HUDEP-2 (cell line): ENCODE measurements around the gene CRADD.
A peak's percentile ranks its signal among the peaks of the same experiment; 100 is the strongest.

ENCODE experiments used
- DNase-seq, 76 experiments: peaks; one replicate each; lab custom pipeline; 2025; ENCODE audit not compliant: unreplicated experiment in 76 of 76; lab: John Stamatoyannopoulos, UW

CRADD gene

DNA sequence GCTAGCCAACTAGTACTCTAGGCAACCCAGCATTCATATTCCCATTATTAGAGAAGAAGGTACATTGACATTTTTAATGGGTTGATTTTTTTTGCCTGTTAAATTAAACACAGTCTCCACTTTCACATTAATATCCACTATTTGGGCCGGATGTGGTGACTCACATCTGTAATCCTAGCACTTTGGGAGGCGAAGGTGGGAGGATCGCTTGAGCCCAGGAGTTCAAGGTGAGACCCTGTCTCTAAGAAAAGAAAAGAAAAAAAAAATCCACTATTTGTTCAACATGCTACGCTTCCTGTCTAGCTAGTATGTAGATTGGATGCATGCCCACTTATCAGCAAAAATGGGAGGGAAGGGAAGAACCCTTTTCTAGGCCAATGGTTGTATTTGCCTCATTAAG is 7.1 kb upstream of the CRADD start:
- no peak for DNase-seq

DNA sequence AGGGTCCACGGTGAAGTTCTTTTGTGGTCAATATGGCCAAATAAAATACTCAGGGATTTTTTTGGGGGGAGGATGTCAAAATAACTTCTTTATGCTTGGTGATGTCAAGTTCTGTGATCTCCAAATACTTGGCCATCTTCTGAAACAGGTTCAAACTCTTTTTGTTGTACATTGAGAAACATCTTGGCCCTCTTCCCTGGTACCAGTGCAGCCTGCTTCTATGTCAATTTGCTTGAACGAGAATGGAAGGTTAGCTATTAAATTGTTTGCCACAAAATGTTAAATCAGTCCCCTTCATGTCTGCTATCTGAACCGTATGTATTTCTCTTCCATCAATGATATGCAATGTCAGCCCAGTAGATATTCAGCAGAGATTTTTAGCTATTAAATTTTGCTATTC is 6.1 kb upstream of the CRADD start:
- DNase-seq = no peak

DNA sequence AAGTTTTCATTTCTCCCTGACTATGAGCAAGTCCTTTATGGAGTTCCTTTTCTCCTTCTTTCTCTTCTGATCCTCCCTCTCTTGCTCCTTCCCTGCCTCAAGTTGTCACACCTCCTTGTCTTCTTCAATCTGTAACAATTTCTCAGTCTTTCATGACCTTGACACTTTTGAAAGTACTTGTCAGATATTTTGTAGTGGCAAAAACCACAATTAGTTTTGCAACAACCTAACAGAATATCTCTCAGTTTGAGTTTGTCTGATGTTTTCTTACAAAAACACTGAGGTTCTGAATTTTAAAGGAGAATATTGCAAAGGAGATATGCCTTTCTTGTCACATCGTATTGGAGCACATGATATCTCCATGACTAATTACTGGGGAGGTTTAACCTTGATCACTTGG is 4.1 kb upstream of the CRADD start:
- no peak for DNase-seq

DNA sequence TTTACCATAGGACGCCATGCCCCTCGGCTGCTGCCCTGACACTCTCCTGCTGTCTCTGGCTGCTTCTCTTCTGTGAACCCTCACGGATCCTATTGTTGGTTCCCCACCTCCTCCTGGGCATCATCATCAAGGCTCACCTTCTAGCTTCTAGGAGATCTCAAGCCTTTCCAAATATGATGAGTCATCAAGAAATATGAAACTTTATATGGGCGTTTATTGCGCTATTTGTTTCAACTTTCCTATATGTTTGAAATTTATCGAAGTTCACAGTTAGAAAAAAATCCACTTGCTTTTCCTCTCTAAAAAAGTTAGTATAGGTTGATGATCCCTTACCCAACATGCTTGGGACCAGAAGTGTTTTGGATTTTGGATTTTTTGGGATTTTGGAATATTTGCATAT is 2.8 kb upstream of the CRADD start:
- no peak for DNase-seq

DNA sequence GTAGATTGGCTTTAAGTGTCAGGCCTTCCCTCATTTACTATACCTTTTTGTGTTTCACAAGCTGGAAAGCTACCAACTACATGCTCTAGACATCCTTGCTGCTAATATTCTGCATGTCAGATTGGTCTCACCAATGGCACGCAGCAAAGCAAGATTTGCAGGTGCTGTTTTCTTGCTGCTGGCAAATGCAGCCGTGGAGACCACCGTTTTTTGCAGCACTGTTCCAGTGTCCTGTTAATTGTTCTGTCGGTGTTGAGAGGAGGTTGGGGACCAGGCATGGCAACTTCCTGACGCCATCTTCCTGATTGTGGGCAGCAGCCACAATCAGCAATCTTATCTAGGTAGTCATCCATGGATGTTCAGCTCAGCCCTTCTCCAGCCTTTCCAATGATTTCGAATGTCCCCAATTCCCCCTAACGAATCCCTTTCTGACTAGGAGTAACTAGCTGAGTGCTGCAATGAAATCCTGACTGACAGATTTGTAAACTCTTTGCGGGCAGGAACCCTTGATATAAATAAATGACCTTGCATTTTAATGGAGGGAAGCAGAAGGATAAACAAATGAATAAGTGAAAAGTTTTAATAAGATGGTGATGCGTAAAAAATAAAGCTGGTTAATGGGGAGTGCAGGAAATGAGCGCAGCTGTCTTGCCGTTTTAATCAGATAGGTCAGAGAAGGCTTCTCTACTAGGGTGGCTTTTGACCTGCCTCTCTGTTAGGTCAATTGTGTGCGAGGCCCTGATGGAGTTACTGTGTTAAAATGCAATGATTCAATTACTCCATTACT is 574 bp upstream of the CRADD start:
- no peak for DNase-seq

DNA sequence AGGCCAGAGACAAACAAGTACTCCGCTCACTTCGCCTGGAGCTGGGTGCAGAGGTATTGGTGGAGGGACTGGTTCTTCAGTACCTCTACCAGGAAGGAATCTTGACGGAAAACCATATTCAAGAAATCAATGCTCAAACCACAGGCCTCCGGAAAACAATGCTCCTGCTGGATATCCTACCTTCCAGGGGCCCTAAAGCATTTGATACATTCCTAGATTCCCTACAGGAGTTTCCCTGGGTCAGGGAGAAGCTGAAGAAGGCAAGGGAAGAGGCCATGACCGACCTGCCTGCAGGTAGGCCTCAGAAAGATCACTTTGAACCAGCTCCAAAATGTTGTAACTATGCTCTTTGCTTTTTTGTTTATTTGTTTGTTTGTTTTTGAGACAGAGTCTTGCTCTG is 1.6 kb downstream of the CRADD start:
- DNase-seq = no peak

DNA sequence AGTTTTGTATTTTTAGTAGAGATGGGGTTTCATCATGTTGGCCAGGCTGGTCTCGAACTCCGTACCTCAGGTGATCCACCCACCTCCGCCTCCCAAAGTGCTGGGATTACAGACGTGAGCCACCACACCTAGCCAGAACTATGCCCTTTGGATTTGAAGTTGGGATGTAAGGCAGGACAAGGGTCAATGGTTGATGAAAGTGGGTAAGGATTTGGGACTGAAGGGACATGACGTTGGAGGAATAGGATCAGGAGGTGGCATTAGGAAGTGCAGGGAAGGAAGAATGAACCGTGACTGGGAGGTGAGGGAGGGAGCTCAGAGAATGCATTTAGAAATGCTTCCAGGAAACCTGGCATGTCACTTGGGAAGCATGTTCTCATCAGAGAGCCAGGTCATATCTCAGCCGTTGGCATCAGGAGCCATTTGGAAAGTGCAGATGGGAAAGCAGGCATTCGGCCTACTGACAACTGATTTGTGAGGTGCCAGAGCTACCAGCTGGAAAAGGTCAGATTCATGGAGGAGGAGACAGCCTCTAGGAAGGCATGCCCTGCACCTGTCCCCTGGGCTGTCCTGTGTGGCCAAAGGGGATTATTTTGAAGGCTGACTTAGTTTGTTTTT is 2.2 kb downstream of the CRADD start:
- DNase-seq = peak in 1 of 76 experiments; percentile 7

DNA sequence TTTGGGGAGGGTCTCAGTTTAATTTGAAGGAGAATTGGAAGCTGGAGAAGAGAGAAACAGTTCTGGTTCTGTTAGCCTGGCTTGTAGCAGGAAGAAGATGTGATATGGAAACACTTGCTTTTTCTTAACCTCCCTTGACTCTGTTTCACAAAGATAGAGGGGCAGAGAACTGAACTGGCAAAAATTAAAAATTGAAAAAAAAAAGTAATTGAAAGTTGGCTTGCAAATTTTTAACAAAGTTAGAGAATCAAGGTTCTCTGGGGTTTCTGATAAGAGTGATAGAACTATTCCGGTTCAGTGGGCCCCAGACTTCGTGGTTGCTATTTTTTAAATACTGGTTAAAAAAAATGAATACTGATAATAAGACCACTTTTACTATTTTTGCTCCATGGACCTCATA is 2.8 kb downstream of the CRADD start:
- peak in 2 of 76 experiments; percentile 6 to 15 for DNase-seq

DNA sequence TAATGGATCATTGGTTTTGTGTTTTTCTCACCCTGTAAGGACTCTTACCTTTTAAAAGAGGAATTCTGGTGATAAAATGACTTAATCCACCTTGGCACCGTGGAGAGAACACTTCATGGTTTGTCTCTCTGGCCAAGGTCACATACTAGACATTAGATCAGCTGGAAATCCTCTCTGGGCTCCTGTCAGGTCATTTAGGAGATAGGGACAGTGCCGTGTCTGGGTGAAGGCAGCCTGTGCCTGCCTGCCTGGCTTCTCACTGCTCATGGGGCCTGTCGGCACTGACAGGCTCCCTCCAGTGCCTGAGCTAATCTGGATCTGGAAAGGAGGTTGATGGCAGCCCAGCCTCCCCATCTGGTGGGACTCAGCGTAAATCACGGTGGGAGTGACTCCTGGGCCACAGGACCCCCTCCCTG is 5.7 kb downstream of the CRADD start:
- DNase-seq = no peak

DNA sequence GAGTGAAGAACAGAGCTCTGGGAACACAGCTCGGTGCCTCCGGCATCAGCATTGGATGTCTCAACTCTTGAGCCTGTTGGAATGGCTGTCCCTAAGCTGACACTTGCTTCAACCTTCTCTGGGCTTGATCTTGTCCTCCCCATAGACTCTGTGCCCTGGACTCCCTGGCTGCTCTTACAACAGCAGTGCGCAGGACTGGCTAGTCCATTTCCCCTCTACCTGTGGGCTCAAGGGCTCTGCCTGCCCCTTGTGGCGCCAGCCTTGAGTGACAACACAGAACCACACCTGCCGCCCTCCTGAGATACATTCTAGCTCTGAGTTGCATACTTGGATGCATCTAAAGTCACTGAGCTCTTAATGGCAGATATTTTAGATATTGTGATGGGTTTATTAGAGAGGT is 6.2 kb downstream of the CRADD start:
- no peak for DNase-seq

DNA sequence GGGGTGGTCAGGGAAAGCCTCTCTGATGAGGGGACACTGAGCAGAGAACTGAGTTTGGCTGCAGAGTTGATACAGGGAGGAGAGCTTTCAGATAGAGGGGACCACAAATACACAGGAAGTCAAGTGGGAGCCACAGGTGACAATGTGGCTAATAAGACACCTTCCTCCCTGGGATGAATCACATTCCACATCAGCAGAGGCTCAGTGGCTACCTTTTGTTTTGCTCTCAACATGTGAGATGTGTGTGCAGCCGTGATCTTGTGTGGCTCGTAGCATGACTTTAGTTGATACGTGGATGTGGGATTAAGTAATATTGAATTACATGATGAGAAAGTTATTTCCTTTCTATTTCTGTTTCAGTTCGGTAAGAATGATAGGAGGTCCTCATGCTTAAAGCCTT is 7.5 kb downstream of the CRADD start:
- DNase-seq = no peak

DNA sequence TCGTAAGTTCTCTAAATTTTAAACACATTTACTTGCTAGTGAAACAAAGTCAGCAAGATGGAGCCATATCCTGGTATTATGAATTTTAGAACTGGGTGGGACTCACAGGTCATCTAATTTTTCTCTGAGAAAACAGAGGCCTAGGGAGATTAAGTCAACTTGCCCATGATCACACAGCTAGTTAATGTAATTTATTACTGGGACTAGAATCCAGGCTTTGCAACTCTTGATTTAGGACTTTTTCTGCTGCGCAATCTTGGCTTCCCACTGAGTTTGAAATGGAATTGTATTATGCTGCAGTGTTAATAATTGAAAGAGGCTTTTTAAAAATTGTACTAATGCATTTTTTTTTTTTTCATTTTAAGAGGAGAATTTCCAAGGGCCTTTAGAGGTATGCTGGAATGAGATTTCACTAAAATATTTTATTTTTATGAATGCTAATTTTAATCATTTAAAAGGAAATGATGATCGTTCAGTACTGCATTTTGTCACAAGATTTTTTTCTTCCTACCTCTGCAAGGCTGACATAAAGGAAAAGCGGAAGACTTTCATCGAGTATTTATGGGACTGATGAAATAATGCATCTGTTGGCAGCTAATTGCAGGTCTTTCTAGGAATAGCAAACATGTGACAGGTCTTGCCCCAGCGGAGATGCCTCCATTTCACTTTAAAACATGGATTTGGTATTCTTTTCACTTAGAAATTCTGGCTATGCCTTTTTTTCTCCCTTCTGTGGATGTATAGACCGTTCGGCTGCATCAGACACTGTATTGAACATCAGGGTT is 9.6 kb downstream of the CRADD start:
- DNase-seq = no peak

DNA sequence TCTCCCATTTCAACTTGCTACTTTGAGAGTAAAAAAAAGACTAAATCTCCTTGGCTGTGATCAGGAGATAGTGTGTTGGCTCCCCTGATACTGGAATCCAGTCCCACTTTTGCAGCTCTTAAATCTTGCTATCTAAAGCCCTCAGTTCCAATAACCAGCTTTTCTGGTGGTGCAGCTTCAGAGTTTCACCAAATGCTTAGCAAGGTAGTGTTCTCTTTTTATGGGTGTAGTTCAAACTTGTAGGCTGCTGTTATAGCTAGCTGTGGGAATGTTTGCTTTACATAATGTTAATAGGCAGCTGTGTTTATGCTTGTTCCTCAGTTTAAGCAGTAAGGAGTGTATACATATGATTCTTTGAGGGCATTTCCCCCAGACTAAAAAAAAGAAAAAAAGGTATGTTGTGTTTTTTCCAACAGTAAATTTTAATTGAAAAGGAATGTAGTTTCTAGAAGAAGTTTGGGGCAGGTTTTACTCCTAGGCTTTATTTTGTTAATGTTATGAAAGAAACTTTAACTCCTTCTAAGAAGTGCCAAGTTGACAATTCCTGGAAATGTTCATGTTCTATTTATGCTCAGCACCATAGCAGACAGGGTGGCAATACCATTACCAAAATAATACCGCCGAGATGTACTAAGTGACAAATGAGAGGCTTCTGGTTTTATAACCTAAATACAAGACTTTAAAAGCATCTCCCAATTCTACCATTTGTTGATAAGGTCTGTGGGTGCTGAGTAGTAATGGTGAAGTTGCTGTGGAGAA is 12.1 kb downstream of the CRADD start:
- peak in 2 of 76 experiments; percentile 2 to 9 for DNase-seq

DNA sequence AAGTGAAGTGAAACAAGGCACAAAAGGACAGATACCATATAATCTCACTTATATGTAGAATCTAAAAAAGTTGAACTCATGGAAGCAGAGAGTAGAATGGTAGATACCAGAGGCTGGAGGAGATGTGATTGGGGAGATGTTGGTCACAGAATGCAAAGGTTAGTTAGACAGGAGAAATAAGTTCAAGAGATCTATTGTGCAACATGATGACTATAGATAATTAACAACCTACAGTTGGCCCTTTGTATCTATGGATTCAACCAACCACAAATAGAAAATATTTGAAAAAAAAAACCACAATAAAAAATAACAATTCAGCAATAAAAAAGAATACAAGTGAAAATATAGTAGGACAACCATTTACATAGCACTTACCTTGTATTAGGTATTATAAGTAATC is 19.3 kb downstream of the CRADD start:
- DNase-seq = no peak

DNA sequence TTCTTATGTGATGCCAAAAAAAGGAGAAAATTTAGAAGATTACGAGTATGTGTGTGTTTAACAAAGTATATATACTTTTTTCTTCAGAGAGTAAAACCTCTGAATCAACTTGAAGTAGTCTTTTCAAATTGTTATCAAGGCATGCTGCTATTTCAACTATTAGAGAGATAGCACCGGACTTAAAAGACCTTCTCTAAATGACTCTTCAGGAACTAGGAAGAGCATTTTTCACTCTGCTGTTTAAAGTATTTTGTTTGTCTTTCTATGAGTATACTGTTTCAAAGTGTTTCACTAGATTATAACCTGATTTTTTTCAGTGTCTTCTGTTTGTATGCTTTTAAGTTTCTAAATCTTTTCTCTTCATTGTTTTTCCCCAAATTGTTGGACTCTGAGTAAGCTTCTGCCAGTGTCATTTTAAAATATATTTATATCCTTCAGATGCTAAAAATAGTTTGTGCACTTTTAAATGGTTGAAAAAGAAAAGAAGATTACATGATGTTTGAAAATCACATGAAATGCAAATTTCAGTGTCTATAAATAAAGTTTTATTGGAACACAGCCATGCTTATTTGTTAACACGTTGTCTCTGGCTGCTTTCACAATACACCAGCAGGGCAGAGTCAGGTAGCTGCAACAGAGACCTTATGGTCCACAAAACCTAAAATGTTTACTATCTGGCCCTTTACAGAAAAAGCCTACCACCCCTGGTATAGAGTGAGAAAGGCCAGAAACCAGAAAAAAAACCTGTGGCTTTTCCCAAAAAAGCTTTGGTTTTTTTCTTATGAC is 21.3 kb downstream of the CRADD start:
- no peak for DNase-seq

DNA sequence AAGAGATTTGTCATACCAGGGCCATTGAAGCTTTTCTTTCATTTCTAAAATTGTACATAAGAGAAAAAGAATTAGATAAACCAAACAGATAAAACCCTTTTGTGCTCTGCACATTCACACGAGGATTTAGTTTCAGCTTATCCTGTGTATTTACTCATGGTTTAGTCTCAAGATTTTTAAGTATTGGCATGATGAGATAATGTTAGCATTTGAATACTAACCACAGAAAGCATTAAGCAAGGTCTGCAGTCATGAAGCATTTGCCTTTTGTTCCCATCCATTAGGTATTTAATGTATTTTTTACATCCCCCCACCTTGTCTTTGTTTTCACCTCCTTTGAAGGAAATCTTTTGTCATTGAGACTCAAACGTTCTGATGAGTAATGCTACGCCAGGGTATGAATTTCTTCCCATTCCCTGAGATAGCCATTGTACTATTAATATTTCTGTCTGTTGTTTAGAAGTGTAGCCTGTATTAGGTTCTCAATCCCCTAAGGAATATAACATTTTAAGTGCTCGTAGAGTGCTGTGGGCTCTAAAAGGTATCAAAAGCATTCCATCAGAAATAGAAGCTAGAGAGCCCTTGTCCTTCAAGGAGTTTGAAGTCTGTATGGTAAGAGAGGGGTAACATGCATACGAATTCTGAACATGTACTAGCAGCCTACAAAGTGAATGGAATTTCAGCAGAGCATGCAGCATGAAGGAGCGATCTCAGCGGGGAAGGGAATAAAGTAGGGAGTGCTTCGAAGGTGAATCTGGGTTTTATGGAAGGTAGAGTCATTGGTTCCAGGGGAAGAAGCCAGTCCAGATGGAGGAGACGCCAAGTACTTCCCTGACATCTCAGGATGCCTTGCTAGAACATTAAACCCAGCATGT is 22.3 kb downstream of the CRADD start:
- DNase-seq = no peak

DNA sequence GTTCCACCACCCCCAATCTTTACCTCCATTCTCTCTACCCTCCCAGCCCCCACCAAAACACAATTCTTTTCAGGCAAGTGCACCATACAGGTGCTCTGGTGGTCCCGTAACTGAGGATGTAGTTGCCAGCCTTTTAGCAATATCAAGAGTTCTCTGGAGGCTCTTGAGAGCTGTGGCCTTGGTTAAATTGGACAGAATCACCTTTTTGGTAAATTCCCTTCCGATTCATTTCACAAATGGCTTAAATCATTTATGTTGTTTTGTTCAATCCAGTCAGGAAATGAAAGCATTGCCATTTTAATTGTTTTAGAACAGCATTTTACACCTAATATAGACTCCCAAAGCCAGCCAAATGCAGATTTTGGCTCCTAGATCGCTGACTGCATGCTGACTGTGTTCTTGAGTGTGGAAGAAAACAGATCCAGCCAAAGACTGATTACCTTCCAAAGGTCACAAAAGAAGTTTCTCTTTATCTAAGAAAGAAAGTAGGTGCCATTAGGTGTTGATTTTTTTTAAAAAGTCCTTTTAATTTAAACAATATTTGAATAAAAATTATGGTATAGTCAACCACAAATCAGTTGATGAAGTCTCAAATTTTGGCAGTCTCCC is 25.6 kb downstream of the CRADD start:
- DNase-seq = no peak

DNA sequence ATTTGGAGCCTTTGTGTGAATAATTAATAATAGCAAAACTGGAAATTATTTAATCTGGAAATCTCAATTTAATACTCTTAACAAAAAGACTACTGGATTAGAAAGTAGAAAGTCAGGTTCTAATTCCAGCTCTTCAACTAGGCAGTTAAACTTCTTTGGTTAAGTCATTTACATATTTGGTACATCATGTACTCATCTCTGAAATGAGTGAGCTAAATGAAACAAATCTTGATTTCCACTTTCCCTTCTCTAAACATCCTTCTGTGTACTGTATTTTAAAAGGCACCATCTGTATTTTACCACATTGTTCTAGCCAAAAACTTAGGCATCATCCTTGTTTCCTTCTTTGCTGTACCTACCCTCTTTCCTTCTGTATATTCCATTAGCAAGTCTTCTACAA is 26.9 kb downstream of the CRADD start:
- DNase-seq = no peak

DNA sequence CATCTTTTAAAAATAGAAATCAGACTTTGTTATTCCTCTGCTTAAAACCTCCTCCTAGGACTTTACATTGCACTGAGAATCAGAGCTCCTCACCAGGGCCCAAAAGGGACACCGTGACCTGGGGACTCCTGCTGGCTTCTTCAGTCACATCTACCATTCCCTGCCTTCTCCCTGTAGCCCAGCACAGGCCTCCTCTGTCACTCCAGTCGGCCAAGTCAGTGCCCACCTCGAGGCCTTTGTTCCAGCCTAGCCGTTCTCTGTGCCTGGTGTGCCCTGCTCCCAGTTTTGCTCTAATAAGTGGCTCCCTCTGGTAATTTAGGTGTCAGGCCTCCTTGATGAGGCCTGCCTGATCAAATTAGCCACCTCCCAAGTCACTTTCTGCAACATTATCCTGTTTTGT is 27.4 kb downstream of the CRADD start:
- DNase-seq = no peak
